Stimulated activated CD4-positive, alpha-beta T cell treated with anti-CD3 and anti-CD28 coated beads, TNF-alpha, amount 100 ng/mL, for 48 hours (primary cell): ENCODE results near the gene ANKS1B.
"Not testable (repeated sequence)": the region's sequence is repeated elsewhere in the genome, so short reads cannot be mapped to it uniquely, and the experiment has no call there.

Source experiments
- DNase-seq, 3 donors: peaks; one replicate each; pipeline ENCODE4 v3.0.0-alpha.2; 2020; ENCODE audit warnings: low read depth in 3 of 3

Gene ANKS1B

DNA sequence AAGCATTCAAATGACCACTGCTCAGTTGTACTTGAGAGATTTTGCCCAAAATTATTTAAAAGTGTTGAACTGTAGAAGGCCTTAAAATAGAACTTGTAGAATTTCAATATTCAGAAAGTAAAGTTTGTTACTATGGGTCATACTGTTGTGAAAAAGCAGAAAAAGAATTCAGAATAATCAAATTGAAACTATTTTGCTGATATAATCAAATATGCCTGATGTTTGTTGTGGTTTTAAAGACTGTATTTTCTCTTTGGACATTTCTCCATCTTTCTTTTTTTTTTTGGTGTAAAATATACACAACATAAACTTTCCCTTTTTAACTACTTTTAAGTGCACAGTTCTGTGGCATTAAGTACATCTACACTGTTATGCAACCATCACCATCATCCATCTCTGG, 964.9 kb downstream of the ANKS1B start:
- no peak for DNase-seq

DNA sequence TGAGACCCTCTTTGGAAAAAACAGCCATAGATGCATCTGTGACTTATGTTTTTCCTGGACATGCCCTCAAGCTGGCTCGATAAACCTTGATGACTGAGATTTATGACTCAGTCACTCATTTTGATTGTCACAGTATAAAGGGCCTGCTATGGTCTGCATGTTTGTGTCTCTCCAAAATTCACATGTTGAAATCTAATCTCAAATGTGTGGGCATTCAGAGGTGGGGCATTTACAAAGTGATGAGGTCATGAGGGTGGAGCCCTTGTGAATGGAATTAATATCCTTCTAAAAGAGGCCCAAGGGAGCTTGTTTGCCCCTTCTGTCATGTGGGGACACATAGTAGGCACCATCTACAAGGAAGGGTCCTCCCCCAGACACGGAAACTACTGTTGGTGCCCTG, 966.8 kb downstream of the ANKS1B start:
- DNase-seq: no peak

DNA sequence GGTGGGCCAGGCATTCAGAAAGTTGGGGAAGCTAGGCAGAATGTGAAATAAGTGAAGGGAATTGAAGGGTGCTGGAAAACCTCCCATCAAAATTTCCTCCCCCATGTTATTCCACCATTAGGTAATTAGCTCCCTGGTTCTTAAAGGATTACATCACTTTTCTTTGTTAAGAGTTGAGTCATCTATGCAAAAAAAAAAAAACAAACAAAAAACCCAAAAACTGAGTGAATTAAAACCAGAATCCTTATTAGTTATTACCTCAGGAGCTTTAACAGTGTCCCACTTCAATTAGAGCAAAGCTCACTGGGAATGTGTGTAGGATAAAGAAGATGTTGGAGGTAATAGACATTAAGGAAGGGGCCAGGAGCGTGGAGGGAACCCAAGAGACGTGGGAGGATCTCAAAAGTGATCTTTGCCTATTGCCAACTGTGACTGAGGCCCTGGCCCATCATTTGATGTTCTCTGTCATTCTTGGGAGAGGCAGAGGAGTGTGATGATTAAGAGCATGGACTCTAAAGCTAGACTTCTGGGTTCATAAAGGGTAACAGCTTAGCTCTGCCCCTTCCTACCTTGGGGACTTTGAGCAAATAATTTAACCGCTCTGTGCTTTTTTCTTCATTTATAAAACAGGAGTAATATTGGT, 975.0 kb downstream of the ANKS1B start:
- no peak for DNase-seq

DNA sequence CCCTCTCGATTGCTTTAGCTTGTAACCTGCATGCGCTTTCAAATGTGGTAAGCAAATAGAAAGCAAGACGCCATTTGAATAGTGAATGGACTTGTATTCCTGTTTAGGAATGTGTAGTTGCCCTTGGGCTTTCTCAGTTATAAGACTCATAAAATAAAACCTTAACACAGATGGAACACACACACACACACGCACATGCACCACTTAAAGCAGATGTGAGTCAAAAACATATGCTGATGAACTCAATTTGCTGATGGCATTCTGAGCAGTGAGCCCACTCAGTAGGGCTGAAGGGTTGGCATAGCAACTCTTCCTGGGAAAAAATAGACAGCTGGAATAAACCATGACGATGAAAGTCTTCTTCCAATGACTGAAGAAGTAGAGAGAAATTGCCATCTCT, 979.1 kb downstream of the ANKS1B start:
- no peak for DNase-seq

DNA sequence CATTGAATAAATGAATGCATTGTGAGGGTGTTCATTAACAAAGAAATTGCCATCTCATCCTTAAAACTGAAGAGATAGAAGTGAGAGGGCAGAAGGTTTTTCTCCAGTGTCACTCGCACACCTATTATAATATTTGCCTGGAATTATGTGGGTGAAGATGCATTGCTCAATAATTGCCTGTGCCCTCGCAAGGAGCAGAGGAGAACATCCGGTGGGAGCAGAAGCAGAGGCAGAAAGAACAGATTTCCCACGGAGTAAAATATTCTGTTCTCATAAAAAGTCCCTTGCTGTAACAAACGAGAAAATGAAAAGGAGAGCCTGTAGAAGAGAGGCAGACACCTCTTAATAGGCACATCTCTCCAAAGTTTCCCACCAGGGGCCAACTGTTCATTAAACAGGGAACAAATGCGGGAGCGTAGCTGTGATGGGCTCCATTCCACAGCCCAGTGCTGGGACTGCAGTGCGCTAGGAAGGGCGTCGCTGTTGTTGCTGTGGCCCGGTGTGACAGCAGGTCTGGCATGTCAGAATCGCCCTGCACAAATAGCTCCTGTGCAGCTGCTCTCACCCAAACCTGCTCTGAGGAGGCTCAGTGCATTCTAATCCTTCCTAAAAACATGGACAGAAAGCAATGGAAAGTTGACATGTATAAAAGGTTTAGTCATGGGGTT, 979.8 kb downstream of the ANKS1B start:
- no peak for DNase-seq

DNA sequence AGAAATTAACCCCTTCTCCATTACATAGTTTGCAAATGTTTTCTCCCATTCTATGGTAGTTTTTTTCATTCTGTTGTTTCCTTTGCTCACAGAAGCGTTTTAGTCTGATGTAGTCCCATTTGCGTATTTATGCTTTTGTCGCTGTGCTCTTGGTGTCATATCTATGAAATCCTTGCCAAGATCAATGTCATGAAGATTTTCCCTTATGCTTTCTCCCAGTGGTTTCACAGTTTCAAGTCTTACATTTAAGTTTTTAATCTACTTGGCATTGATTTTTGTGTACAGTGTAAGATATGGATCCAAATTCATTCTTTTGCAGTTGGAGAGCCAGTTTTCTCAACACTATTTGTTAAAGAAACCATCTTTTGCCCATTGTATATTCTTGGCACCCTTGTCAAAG, 982.0 kb downstream of the ANKS1B start:
- DNase-seq: no peak

DNA sequence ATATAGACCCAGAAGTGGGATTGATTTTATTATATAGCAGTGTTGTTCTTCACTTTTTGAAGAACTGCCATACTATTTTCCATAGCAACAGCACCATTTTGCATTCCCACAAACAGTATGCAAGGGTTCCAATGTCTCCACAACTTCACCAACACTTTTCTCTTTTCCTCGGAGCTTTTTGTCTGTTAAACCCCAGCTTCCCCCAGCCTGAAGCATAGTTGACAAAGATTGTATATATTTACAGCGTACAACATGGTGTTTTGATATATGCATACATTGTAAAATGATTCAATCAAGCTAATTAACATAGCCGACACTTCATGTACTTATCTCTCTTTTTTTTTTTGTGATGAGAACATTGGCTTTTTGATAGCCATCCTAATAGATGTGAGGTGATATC, 982.6 kb downstream of the ANKS1B start:
- DNase-seq: no peak

DNA sequence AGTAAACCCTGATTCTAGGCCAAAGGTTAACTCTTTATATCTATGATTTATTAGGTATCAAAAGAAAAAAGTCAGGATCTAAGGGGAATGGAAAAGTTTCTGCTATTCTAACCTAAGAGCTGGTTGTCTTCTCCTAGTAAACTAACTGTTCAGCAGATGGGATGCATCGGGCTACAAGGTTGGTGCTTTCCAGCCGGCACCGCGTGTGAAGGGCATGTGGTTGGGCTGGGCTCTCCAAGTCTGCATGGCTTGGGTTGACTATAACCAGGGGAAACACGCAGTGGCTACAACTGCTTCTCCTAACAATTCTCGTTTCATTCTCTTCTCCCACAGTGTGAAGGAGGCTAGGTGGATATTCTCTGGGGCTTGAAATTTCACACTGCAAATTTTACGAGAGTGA, 985.2 kb downstream of the ANKS1B start:
- DNase-seq: no peak

DNA sequence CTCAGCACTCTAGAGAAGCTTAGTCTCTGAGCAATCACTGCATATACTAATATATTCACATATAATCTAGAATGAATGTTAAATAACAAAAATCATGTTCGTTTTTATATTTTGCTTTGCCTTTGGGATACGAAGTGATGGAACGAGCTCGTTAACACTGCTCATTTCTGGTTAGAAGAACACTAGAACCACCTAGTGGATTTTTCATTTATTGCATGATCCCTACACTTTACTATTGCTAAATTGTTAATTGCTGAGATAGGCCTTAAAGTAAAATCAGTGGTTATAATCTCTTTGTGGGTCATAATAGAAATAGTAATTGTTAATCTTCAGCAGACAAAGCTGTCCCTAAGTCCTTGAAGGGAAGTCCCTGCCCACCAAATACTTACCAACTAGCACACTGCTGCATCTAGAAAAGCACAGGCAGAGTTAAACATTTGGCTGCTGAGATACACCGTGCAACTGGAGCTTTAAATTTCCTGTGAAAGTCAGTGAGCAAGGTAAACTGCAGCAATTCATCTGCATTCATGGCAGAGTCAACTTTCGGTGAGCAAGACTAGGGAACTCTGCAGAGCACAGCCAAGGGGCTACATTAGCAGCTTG, 985.9 kb downstream of the ANKS1B start:
- no peak for DNase-seq

DNA sequence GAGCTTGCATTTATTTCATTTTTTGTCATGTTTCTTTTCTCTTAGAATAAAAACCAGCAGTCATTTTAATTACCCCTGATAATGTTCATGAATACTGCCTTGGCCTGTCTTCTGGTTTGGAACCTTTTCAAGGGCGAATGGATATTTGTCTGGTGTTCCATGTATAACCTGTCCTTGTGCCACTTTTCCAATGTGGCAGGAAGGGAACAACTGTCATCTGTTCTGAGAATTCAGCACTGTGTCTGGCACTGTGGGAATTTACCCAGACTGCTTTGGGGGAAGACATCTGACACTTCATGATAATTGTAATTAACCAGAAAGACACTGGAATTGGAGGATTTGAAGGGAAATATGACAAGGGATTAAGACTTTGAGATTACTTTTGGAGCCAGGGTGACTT, 986.8 kb downstream of the ANKS1B start:
- no peak for DNase-seq

DNA sequence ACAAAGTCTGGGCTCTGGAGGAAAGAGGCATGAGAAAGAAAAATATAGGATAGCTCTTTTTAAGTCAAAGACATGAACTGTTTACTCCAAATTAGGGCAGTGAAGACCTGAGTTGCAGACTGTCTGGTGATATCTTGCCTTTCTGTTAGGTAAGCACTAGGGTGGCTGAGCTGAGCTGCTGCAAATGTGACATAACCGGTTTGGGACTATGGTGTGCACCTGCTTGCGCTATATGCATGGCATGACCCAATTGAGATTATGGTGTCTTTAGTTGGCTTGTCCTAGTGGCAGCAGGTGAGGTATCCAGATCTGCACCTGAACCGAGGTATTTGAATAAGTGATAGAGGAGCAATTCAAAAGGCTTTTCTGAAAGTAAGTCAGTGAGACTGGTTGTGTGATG, 994.1 kb downstream of the ANKS1B start:
- DNase-seq: no peak

DNA sequence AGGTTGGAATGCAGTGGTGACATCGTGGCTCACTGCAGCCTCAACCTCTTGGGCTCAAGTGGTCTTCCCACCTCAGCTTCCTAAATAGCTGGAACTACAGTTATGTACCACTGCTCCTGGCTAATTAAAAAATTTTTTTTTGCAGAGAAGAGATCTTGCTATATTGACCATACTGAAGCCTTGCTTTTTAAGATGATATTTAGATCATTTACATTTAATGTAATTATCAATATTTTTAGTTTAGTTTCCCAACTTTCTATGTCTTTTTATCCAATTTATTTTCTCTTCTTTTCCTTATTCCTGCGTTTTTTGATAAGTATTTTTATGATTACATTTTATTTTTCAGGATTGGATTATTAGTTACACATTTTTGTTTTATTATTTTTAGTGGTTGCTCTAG, 999.6 kb downstream of the ANKS1B start:
- DNase-seq: no peak

DNA sequence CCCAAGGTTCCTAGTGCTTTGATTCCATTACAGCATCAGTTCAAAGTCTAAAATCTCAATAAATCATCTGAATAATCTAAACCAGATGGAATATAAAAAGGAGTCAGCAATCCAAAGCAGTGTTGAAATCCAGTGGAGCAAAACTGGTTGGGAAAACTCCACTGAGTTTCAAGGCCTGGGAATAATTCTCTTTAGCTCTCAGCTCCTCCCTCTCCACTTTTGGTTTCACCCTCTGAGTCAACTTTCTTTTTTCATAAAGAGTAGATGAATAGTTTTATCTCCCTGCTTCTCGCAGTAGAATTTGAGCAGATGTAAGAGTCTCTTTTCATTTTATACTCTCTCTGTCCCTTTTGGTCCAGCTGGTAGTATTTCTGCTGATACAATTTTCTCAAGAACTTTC, 1001.1 kb downstream of the ANKS1B start:
- DNase-seq: no peak

DNA sequence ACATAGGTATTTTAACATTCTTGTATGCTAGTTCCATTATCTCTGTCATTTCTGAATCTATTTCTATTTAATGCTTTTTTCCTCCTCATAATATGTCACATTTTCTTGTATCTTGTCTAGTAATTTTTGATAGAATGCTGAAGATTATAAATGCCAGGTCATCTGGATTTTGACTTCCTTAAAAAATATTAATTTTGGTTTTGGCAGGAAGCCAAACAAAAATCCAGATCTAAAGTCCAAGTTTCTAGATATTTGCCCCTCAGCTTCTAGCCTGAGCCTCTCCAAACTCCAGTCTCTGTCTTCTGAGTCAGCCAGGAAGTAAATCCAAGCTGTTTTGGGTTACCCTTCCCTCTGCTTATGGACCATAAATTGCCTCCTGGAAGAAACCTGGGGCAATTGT, 1004.2 kb downstream of the ANKS1B start:
- DNase-seq: no peak

DNA sequence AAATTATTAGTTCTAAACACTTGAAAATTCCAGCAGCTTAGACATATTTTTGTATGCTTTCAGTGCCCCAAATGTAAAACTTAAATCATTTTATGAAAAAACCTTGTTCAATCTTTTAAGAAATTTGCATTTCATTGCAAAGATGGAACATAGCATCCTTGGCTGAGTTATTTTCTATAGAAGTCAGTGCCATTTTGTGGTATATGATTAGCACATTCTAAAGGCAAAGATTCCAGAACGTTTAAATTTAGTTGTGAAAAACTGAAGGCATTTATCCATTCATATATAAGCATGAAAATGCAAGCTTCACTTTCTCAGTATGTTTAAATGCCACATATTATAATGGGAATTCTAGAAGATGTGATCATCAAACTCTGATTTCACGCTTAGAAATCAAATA, 1007.5 kb downstream of the ANKS1B start:
- no peak for DNase-seq

DNA sequence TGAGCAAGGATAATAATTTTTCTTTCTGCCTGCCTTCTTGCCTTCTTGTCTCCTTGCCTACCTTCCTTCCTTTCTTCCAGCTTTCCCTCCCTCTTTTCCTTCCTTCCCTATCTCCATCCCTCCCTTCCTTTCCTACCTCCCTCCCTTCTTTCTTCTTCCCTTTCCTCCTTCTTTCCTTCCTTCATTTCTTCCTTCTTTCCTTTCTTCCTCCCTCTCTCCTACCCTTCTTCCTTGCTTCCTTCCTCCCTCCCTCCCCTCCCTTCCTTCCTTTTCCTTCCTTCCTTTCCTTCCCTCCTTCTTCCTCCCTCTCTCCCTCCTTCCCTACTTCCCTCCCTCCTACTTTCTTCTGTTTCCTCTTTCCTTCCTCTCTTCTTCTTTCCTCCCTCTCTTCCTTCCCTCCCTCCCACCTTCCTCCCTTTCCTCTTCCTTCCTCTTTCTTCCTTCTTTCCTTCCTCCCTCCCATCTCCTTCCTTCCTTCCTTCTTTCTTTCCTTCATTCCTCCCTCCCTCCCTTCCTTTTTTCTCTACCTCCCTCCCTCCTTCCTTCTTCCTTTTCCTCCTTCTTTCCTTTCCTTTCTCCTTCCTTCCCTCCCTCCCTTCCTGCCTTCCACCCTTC, 1009.9 kb downstream of the ANKS1B start:
- DNase-seq: no peak

DNA sequence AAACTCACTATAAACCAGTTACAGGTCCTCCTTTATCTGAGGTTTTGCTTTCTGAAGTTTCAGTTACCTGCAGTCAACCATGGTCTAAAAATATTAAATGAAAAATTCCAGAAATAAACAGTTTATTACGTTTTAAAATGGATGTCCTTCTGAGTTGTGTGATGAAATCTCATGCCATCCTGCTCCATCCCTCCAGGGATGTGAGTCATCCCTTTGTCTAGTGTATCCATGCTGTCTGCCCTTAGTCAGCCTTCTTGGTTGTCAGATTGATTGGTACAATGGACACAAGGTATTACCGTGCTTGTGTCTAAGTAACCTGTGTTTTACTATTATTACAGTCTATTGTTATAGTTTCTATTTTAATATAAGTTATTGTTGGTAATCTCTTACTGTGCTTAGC, 1011.3 kb downstream of the ANKS1B start:
- DNase-seq: no peak

DNA sequence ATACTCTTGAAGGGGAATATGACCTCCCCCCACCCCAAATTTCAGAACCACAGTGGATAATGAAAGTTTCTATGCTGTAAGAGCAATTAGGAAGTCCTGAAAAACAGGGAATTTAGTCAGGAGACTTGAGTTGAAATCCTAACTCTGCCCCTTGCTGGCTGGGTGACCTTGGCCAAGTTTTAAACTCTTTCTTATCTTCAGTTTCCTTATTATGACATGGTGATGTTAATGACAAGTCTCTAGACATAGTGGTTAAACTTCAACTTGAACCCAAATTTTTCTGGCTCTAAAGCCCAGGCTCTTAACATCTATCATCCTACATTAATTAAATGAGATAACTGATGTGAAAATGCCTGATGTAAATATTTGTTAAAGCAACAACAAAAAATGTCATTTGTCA, 1013.8 kb downstream of the ANKS1B start:
- DNase-seq: no peak

DNA sequence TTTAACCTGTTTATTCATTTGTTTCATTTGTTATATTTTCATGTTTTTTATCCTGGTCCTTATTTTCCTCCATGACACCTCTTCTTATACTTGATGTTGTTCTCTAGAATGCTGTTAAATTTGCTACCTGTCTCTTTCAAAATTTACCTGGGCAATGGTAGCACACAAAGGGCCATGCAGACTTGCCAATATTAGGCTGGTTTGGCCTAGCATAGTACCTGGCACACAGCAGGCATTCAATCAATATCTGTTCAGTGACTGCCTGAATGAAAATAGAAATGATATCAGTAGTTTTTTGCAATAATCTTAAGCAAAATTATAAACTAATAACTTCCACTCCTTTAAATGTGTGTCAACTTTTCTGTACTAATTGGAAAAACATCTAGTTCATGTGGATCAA, 1014.5 kb downstream of the ANKS1B start:
- DNase-seq: no peak

DNA sequence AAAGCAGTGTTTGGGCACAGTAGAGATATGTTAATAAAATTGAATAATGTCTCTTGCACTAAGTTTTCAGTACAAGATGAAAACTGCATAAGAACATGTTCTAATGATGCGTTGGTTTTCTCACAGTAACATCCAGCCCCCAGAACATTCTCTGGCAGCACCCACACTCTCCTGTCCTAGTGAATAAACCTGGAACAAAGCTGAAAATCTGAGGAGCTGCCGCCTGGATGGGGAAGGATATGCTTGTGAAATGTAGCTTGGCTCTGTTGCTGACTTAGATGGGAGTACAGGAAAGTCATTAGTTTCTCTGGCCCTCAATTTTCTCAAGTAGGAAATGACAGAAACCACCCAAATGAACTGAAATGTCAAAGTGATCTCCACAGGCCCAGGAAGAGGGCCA, 1015.8 kb downstream of the ANKS1B start:
- no peak for DNase-seq

DNA sequence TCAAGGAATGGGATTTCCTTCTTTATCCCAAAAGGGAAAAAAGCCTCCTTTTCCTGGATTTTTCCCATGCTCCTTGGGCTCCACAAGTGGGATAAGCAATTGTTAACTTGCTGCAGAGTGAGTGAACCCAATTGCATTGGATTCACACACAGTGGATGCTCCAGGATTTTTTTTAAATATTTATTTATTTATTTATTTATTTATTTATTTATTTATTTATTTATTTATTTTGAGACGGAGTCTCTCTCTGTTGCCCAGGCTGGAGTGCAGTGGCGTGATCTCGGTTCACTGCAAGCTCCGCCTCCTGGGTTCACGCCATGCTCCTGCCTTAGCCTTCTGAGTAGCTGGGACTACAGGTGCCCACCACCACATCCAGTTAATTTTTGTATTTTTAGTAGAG, 1027.6 kb downstream of the ANKS1B start:
- DNase-seq: not testable (repeated sequence)

DNA sequence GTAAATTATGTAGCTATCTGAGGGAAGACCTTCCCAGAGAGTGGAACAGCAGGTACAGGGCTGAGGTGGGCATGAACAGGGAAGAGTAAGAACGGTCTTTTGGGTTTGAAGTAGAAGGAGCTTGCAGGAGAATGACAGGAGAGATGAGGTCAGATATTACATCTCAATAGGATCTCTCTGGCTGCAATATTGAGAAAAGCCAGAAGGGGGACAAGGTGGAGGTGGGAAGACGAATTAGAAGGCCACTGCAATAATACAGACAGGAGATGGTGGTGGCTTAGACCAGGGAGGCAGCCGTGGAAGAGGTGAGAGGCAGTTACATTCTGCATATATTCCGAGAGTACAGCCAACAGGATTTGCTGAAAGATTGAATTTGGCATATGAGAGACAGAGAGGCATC, 1029.5 kb downstream of the ANKS1B start:
- DNase-seq: no peak

DNA sequence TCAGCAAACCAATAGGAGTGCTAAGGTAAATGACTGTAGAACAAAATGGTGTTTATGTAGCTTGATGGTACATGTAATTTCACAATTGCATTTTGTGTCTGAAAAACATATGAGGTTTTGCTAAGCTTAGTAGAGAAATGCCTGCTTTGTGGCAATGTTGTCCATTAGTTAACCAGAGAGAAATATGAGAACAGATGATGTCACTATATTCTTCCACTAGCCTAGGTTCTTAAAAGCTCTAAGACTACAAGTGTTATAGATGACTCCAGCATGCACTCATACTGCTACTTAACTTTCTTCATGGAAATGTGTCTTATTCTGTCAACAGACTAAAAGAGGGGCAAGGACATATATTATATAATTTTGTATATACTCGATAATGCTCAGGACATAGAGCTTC, 1030.2 kb downstream of the ANKS1B start:
- no peak for DNase-seq
